Measurements from ENCODE around the gene CYP3A7.
"Not testable (repeated sequence)": the region's sequence is repeated elsewhere in the genome, so short reads cannot be mapped to it uniquely, and the experiment has no call there.

The CYP3A7 gene

DNA sequence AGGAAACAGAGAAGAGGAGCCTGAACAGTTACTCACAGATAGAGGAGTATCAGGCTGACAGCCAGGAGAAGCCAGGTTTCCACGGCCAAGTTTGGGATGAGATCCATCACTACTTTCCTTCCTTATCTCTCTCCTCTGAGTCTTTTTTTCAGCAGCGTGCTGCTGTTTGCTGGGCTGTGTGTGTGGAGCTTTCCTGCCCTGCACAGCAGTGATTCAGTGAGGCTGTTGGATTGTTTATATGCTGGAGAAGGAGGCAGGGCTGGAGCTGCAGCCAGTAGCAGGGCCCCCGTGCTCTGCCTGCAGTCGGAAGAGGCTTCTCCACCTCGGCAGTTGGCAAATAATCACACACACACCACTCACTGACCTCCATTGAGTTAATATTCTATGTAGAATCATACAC, at the start of gene CYP3A7:
Gene CYP3A7, minus strand, starts transcription at position 210 of the 400 bp plus-strand sequence. Its CDS starts 103 bp downstream, at position 107.
- no peak for DNase-seq

- no peak for DNase-seq
Observed at GRCh38 chr7:99784007-99784406, 49.0 kb upstream of the CYP3A7 start, which contains the start of gene CYP3A4. Gene CYP3A4, minus strand, starts transcription at chr7:99784184. Its CDS starts 103 bp downstream, at chr7:99784081.

DNA sequence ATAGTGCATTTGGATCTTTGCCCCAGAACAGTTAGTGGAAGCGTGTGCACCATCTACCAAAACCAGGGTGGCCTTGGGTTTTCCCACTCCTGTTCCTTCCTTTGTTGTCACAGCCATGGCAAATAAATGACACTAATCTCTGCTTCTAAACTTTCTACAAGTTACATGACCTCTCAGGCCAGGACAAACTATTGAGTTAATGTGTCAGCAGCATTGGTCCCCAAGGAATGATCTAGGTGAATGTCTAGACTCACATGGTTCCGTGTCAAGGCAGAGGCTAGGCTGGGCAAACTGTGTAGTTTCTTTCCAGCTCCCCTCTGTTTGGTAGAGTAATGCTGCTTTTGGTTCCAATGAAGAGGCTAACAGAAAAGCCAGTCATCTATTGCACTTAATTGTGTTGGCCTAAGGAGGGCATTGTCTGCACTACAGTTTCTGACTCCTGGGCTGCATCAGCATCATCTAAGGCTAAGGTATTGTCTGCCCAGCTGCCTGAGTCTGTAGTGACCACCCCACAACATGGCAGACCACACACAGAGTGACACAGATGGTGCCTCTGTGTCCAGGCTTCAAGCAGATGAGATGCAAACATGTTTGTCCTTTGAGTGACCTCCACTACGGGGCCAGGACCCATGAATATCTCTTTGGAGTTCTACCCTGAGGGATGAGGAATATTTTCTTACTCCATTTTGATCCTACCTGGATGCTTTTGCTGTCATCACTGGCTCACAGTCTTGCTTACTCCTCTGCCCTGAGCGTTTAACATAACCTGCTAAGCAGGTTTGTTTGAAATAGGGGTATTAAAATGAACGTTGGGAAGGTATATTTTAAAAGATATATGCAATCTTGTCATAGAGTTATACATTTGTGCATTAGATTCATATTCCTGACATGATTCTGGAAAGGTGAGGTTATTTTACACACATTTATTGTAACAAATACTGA, 47.3 kb upstream of the CYP3A7 start:
- DNase-seq = no peak

- no peak for DNase-seq
Observed at GRCh38 chr7:99780588-99780987, 45.6 kb upstream of the CYP3A7 start.

DNA sequence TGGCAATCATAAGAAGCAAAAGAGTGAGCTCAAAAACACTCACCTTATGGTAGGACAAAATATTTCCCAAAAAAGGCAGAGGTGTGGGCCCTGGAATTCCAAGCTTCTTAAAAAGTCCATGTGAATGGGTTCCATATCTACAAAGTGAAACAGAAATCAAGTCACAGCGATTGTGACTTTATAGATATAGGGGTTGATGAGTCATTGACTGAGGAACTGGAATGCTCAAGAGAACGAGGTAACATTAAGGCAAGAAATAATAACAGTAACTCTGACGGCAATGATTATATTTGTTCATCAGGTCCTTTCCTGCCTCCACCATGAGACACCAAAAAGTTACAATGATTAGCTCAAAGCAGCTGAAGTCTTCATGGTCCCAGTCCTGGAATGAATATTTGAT, 45.0 kb upstream of the CYP3A7 start:
- no peak for DNase-seq

- no peak for DNase-seq
Observed at GRCh38 chr7:99778880-99779279, 43.9 kb upstream of the CYP3A7 start.

DNA sequence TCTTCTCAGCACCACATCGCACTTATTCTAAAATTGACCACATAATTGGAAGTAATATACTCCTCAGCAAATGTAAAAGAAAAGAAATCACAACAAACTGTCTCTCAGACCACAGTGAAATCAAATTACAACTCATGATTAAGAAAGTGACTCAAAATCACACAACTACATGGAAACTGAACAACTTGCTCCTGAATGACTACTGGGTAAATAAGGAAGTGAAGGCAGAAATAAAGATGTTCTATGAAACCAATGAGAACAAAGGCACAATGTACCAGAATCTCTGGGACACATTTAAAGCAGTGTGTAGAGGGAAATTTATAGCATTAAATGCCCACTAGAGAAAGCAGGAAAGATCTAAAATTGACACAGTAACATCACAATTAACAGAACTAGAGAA, 38.4 kb upstream of the CYP3A7 start:
- not testable (repeated sequence) for DNase-seq

DNA sequence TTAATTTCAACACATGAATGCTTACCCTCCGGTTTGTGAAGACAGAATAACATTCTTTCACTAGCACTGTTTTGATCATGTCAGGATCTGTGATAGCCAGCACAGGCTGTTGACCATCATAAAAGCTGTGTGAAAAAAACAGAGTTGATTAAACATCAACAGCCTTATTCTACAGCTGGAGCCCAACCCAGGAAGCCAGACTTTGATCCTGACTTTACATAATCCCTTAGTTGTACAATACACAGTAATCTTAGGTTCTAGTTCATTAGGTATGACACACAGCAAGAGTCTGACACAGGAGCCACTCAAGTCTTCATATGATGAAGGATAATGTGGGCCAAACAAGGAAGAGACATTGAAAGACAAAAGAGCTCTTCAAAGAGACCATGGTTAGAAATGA, 37.6 kb upstream of the CYP3A7 start:
- DNase-seq = no peak

- not testable (repeated sequence) for DNase-seq
Observed at GRCh38 chr7:99769494-99769893, 34.5 kb upstream of the CYP3A7 start.

DNA sequence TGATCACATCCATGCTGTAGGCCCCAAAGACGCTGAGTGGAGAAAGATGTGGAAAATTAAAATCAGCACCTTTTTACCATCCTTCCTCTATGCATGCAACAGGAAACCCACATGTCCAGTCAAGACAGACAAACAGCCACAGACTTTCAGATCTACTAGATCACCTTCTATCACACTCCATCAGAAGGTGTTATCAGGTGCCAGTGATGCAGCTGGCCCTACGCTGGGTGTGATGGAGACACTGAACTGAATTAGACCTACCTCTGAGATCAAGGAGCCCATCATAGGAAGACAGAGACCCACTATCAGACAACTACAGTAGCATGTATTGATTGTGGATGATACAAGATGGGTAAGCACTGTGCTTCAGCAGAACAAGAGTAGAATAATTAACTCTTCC, 33.5 kb upstream of the CYP3A7 start:
- peak; percentile 7 for DNase-seq

DNA sequence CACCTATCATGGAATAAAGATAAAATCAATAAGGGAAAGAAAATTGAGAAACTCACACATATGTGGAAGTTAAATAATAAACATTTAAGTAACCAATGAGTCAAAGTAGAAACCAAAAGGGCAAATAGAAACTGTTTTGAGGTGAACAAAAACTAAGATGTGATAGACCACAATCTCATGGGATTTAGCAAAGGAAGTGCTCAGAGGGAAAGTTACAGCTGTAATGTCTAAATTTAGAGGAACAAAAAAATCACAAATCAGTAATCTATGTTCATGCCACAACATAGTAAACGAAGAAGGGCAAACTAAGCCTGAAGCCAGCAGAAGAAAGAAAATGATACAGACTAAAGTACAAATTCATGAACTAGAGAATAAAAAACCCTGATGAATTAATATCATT, 32.7 kb upstream of the CYP3A7 start:
- DNase-seq = peak; percentile 14

- no peak for DNase-seq
Observed at GRCh38 chr7:99766484-99767099, 31.6 kb upstream of the CYP3A7 start.

DNA sequence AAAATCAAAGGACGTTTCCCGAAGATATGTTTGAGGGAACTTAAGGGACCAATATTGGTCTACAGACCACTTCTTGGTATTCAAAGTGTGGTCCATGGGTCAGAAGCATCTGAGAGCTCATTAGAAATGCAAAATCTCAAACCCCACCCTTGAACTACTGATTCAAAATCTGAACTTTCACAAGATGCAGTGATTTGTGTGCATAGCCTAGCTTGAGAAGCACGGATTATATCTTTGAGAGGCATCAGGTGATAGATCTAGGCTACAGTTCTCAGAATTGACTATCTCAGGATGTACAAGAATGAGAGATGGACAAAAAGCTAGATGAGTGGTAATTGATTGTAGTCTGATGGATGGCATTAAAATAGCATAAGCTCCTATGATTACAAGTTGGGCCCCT, 29.5 kb upstream of the CYP3A7 start:
- no peak for DNase-seq

GRCh38 chr7:99762680-99763327, 27.8 kb upstream of the CYP3A7 start:
- no peak for DNase-seq

DNA sequence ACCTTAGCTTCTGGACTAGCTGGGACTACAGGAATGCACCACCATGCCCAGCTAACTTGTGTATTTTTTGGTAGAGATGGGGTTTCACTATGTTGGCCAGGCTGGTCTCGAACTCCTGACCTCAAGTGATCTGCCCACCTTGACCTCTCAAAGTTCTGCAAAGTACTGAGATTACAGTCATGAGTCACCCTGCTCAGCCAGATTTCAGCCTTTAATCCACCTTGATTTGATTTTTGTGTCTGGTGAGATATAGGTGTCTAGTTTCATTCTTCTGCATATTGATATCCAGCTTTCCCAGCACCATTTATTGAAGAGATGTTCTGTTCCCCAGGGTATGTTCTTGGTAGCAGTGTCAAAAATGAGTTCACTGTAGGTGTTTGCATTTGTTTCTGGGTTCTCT, 20.1 kb upstream of the CYP3A7 start:
- DNase-seq = no peak

GRCh38 chr7:99752356-99752755, 17.4 kb upstream of the CYP3A7 start:
- no peak for DNase-seq

DNA sequence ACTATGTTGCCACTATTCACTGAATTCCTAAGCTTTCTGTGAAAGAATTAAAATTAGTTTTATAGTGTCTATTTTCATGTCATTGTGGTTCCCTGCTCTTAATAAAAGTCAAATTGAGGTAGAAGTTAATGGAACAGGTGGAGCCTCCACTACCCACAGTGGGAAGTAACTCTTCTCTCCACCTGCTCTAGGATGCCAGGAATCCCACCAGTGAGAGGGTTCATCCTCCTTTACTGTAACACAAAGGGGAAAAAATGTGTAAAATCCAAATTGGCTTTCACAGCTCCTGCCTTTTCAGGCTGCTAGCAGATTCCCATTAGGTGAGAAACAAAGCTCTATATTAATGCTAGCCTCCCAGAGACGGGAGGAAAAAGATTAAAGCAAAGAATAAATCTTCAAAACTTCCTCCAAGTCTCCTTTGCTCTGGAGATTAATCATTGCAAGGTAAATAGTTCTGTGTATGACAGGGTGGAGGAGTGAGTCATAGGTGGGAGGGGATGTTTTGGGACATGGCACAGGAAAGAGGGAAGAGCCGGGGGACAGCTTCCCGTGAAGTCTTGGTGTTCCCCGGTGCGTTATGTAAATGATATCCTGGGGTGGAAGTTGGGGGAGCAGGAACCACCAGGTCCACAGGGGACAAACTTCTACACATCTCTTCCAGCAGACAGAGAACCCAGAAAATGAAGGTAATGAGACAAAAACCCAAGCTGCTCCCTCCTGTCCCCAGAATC, 16.5 kb upstream of the CYP3A7 start:
- not testable (repeated sequence) for DNase-seq

DNA sequence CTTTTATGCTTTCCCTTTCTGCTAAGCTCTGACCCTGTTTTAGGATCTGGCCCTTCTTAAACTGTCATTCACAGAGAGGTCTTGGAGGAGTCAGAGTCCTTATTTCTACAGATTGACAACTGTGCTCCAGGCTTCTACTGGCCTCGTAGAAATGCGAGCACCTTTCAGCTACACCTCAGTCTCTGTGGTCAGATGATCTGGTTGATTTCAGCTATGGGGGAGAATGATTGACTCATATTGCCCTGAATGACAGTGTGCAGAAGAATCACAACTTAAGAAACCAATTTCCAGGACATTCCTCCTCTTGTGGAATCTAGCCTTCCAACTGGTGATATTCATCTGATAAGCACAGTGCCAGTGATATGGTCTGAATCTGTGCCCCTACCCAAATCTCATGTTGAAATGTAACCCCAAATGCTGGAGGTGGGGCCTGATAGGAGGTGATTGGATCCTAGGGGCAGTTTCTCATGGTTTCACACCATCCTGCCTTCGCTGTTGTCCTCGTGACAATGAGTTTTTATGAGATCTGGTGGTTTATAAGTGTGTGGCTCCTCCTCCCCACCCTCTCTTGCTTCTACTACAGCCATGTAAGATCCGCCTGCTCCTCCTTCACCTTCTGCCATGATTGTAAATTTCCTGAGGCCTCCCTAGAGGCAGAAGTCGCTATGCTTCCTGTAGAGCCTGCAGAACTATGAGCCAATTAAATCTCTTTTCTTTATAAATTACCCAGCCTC, 14.0 kb upstream of the CYP3A7 start:
- no peak for DNase-seq

GRCh38 chr7:99746915-99747314, 11.9 kb upstream of the CYP3A7 start:
- DNase-seq = not testable (repeated sequence)

DNA sequence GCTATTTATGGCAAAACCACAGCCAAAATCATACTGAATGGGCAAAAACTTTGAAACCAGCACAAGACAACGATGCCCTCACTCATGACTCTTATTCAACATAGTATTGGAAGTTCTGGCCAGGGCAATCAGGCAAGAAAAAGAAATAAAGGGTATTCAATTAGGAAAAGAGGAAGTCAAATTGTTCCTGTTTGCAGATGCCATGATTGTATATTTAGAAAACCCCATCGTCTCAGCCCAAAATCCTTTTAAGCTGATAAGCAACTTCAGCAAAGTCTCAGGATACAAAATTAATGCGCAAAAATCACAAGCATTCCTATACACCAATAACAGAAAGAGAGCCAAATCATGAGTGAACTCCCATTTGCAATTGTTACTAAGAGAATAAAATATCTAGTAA, 10.4 kb upstream of the CYP3A7 start:
- not testable (repeated sequence) for DNase-seq

- DNase-seq = no peak
Observed at GRCh38 chr7:99742737-99743394, 7.9 kb upstream of the CYP3A7 start.

DNA sequence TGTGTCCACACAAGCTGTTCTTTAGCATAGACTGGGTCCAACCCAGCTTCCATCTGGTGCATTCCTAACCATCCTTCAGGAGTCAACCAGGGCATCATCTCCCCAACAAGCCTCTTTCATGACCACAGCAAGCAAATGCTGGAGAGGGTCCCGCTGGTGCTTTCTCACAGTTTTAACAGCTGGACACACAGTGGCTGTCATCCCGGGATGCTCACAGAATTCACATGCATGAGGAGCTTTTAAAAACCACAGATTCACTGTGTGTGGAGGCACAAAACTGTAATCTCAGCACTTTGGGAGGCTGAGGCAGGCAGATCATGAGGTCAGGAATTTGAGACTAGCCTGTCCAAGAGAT, 6.4 kb upstream of the CYP3A7 start:
- no peak for DNase-seq
